Astrocyte (in vitro differentiated cells and primary cell): ENCODE results near the gene PADI4. TPM values are rescaled to one million over a fixed set of nuclear protein-coding genes. Genes with fewer than 3 reads are reported as not detected.
"Not testable (repeated sequence)": the region's sequence is repeated elsewhere in the genome, so short reads cannot be mapped to it uniquely, and the experiment has no call there.

ENCODE experiments used
- DNase-seq: peaks from one replicate; pipeline ENCODE4 v3.0.0-alpha.2; 2010; ENCODE audit warnings: low read depth
- FAIRE-seq: peaks from 2 replicates; lab custom pipeline; 2011; peaks lifted over from hg19 to GRCh38; lab: Jason Lieb, UNC
- H2AFZ ChIP-seq: 2 replicates; pipeline ENCODE4 v1.6.0; 2012; ENCODE audit warnings: low read depth, low read length, inconsistent platforms
- H3K27ac ChIP-seq: 2 replicates; pipeline ENCODE4 v1.5.1; 2011; ENCODE audit warnings: low read depth, low read length, inconsistent platforms
- H3K27me3 ChIP-seq: 2 replicates; pipeline ENCODE4 v1.6.0; 2011; ENCODE audit warnings: low read length, inconsistent platforms; ENCODE audit not compliant: insufficient read depth
- H3K36me3 ChIP-seq: 2 replicates; pipeline ENCODE4 v1.5.1; 2011; ENCODE audit warnings: low read length, inconsistent platforms; ENCODE audit not compliant: insufficient read depth
- H3K4me1 ChIP-seq: 2 replicates; pipeline ENCODE4 v1.5.1; 2011; ENCODE audit warnings: low read length, inconsistent platforms; ENCODE audit not compliant: insufficient read depth
- H3K4me2 ChIP-seq: 2 replicates; pipeline ENCODE4 v1.6.0; 2012; ENCODE audit warnings: low read length, inconsistent platforms
- H3K4me3 ChIP-seq: 2 replicates; pipeline ENCODE4 v1.5.1; 2011; ENCODE audit warnings: low read depth, mild to moderate bottlenecking, low read length, inconsistent platforms; ENCODE audit not compliant: insufficient read depth
- H3K79me2 ChIP-seq: 2 replicates; pipeline ENCODE4 v1.6.0; 2012; ENCODE audit warnings: mild to moderate bottlenecking, low read length, inconsistent platforms; ENCODE audit not compliant: insufficient read depth
- H3K9ac ChIP-seq: 2 replicates; pipeline ENCODE4 v1.6.0; 2012; ENCODE audit warnings: mild to moderate bottlenecking, low read length, inconsistent platforms
- H3K9me3 ChIP-seq: 2 replicates; pipeline ENCODE4 v1.5.1; 2012; ENCODE audit warnings: low read depth, mild to moderate bottlenecking, low read length, inconsistent platforms; ENCODE audit not compliant: insufficient read depth
- H4K20me1 ChIP-seq: 2 replicates; pipeline ENCODE4 v1.6.0; 2012; ENCODE audit warnings: low read length, inconsistent platforms; ENCODE audit not compliant: insufficient read depth
- H3K27ac Mint-ChIP-seq: one replicate; pipeline ENCODE4 v1.8.0; 2021; ENCODE audit warnings: mild to moderate bottlenecking, mixed read lengths; ENCODE audit not compliant: unreplicated experiment
- H3K27me3 Mint-ChIP-seq: one replicate; pipeline ENCODE4 v1.8.0; 2021; ENCODE audit warnings: low read depth, mixed read lengths; ENCODE audit not compliant: unreplicated experiment
- H3K36me3 Mint-ChIP-seq: one replicate; pipeline ENCODE4 v1.8.0; 2021; ENCODE audit warnings: low read depth, mixed read lengths; ENCODE audit not compliant: unreplicated experiment
- H3K4me1 Mint-ChIP-seq: one replicate; pipeline ENCODE4 v1.8.0; 2021; ENCODE audit warnings: low read depth, mixed read lengths; ENCODE audit not compliant: unreplicated experiment
- H3K4me3 Mint-ChIP-seq: one replicate; pipeline ENCODE4 v1.8.0; 2021; ENCODE audit warnings: mild to moderate bottlenecking, moderate library complexity, mixed read lengths; ENCODE audit not compliant: unreplicated experiment
- H3K9me3 Mint-ChIP-seq: one replicate; pipeline ENCODE4 v1.8.0; 2021; ENCODE audit warnings: mild to moderate bottlenecking, mixed read lengths; ENCODE audit not compliant: unreplicated experiment
- CTCF ChIP-seq: IDR thresholded peaks from 2 replicates; pipeline ENCODE4 v1.5.1; 2011; ENCODE audit warnings: low read depth, mild to moderate bottlenecking, inconsistent platforms, low read length, moderate library complexity; ENCODE audit not compliant: insufficient read depth
- EZH2 ChIP-seq: IDR thresholded peaks from 2 replicates; pipeline ENCODE4 v1.6.1; 2012; ENCODE audit warnings: mild to moderate bottlenecking, low read length, inconsistent platforms; ENCODE audit not compliant: insufficient read depth
- total RNA-seq: library from RNA; stranded (reverse); gene quantifications from 2 replicates; pipeline ENCODE4 v1.2.1, GENCODE V29; 2021

PADI4 gene
- total RNA-seq, 1 donor from 2014 or later: not detected

DNA sequence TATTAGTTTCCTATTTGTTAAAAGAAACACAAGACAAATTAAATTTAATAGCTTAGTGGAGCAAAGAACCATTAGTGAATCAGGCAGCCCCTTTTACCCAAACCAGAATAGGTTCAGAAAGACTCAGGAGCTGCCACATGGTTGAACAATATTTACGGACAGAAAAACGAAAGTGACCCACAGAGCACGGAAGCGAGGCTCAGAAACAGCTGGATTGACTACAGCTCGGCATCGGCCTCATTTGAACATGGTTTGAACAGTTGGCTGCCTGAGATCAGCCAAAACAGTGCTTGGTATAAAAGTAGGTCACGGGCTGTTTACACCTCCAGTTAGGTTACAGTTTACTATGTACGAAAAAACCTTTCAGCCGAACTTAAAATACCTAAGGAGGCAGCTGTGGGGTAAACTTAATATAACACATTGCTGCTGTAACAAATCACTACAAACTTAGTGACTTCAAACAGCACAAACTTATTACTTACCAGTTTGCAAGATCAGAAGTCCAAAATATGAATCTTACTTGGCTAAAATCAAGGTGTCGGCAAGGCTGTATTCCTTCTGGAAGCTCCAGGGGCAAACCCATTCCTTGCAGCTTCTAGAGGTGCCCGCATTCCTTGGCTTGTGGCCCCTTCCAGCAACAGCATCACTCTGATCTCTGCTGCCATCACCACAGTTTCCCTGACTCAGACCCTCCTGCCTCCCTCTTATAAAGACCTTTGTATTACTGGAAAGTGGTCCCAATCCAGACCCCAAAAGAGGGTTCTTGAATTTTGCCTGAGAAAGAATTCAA, 11.8 kb downstream of the PADI4 start:
- Histone ChIP-seq H4K20me1 (no peaks in the 10 kb centered on the region), H3K4me3 (no peak overlapping the region), H3K4me2 (no peak overlapping the region), H3K36me3 (no peaks in the 10 kb centered on the region), H3K27ac (no peak overlapping the region), H2AFZ (no peak overlapping the region), H3K4me1 (no peaks in the 10 kb centered on the region), H3K27me3 (peaks cover 18% of the 10 kb centered on the region), H3K9me3 (no peaks in the 10 kb centered on the region), H3K9ac (no peak overlapping the region), H3K79me2 (no peaks in the 10 kb centered on the region)
- Mint-ChIP-seq H3K27ac (no peak overlapping the region), H3K9me3 (peaks cover 2% of the 10 kb centered on the region), H3K4me1 (no peaks in the 10 kb centered on the region), H3K36me3 (no peaks in the 10 kb centered on the region), H3K27me3 (peaks cover 28% of the 10 kb centered on the region), H3K4me3 (no peak overlapping the region)
- TF ChIP-seq CTCF (no peak), EZH2 (no peak)
- DNase-seq (no peak), FAIRE-seq (no peak)

- H3K4me1 Mint-ChIP-seq, H3K4me2 ChIP-seq, FAIRE-seq: not testable (repeated sequence)
Observed at GRCh38 chr1:17321857-17322390, 13.9 kb downstream of the PADI4 start.

DNA sequence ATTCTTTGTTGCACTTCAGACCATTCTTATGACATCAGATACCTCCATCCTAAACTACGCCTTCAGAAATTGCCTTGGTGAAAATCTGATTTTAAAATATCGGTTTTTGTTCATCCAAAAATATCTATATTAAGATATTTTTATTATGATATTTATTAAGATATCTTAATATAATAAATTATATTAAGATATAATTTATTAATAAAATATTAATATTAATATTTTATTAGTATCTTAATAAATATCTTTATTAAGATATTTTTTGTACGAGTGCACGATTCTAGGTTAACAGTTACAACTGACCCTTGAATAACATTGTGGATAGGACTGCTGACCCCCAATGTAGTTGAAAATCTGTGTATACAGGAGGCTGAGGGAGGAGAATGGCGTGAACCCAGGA, 20.9 kb downstream of the PADI4 start:
- H3K4me3 ChIP-seq: no peak overlapping the region
- no peaks in the 10 kb centered on the region for H3K4me1 Mint-ChIP-seq
- H3K27ac ChIP-seq: no peak overlapping the region
- no peak overlapping the region for H3K4me2 ChIP-seq
- H3K9me3 Mint-ChIP-seq: peaks cover 7% of the 10 kb centered on the region
- peaks cover 19% of the 10 kb centered on the region for H3K27me3 Mint-ChIP-seq
- H3K4me3 Mint-ChIP-seq: no peak overlapping the region
- TF ChIP-seq CTCF (no peak), EZH2 (no peak)
- H3K36me3 Mint-ChIP-seq: peaks cover 2% of the 10 kb centered on the region
- H3K27ac Mint-ChIP-seq: no peak overlapping the region
- H3K79me2 ChIP-seq: no peaks in the 10 kb centered on the region
- no peak for DNase-seq
- no peaks in the 10 kb centered on the region for H3K4me1 ChIP-seq
- no peak overlapping the region for H3K9ac ChIP-seq
- no peaks in the 10 kb centered on the region for H3K9me3 ChIP-seq
- no peaks in the 10 kb centered on the region for H3K36me3 ChIP-seq
- H3K27me3 ChIP-seq: peaks cover 8% of the 10 kb centered on the region
- H4K20me1 ChIP-seq: no peaks in the 10 kb centered on the region
- no peak for FAIRE-seq
- H2AFZ ChIP-seq: no peak overlapping the region

More at GRCh38 chr1:17321857-17322390, 13.9 kb downstream of the PADI4 start:
- H3K36me3 ChIP-seq, H2AFZ ChIP-seq, DNase-seq, H3K4me3 ChIP-seq, H3K27ac Mint-ChIP-seq, H3K79me2 ChIP-seq, H3K36me3 Mint-ChIP-seq, H3K9me3 Mint-ChIP-seq, H3K4me3 Mint-ChIP-seq, H4K20me1 ChIP-seq, H3K27ac ChIP-seq, H3K9ac ChIP-seq, H3K4me1 ChIP-seq, H3K9me3 ChIP-seq: not testable (repeated sequence)
- peaks cover 15% of the 10 kb centered on the region for H3K27me3 Mint-ChIP-seq
- H3K27me3 ChIP-seq: peaks cover 14% of the 10 kb centered on the region
